Measurements from ENCODE around the gene ST3GAL5.

Gene ST3GAL5

GRCh38 chr2:85827879-85828569, 60.8 kb downstream of the ST3GAL5 start:
- DNase-seq: no peak

GRCh38 chr2:85826990-85827878, 61.6 kb downstream of the ST3GAL5 start:
- DNase-seq: peak; percentile 78

GRCh38 chr2:85823951-85824350, 64.8 kb downstream of the ST3GAL5 start:
- DNase-seq: no peak

GRCh38 chr2:85822766-85823165, 66.0 kb downstream of the ST3GAL5 start:
- DNase-seq: no peak

- no peak for DNase-seq
Observed at GRCh38 chr2:85819811-85820510, 68.8 kb downstream of the ST3GAL5 start.

GRCh38 chr2:85814802-85815550, 73.8 kb downstream of the ST3GAL5 start:
- no peak for DNase-seq

GRCh38 chr2:85813982-85814801, 74.6 kb downstream of the ST3GAL5 start:
- peak; percentile 73 for DNase-seq

GRCh38 chr2:85813211-85813981, 75.4 kb downstream of the ST3GAL5 start:
- no peak for DNase-seq

- no peak for DNase-seq
Observed at GRCh38 chr2:85812094-85812735, 76.6 kb downstream of the ST3GAL5 start.

GRCh38 chr2:85811180-85812093, 77.4 kb downstream of the ST3GAL5 start:
- no peak for DNase-seq

- no peak for DNase-seq
Observed at GRCh38 chr2:85810371-85811179, 78.2 kb downstream of the ST3GAL5 start.

GRCh38 chr2:85807756-85808155, 81.0 kb downstream of the ST3GAL5 start:
- DNase-seq: no peak

- DNase-seq: no peak
Observed at GRCh38 chr2:85806358-85807118, 82.3 kb downstream of the ST3GAL5 start.

GRCh38 chr2:85804583-85804982, 84.2 kb downstream of the ST3GAL5 start:
- DNase-seq: no peak

- DNase-seq: no peak
Observed at GRCh38 chr2:85803704-85804425, 84.9 kb downstream of the ST3GAL5 start.

- DNase-seq: no peak
Observed at GRCh38 chr2:85802354-85803103, 86.3 kb downstream of the ST3GAL5 start.

All from NCI-H1436 (cell line).